HG02763 (cell line): ENCODE measurements around the gene C8A.

Source experiments
- ATAC-seq: cut with Tn5 transposase; IDR thresholded peaks from one replicate; pipeline ENCODE4 v1.9.1; 2021; ENCODE audit warnings: mild to moderate bottlenecking, moderate library complexity; ENCODE audit not compliant: unreplicated experiment

C8A gene

DNA sequence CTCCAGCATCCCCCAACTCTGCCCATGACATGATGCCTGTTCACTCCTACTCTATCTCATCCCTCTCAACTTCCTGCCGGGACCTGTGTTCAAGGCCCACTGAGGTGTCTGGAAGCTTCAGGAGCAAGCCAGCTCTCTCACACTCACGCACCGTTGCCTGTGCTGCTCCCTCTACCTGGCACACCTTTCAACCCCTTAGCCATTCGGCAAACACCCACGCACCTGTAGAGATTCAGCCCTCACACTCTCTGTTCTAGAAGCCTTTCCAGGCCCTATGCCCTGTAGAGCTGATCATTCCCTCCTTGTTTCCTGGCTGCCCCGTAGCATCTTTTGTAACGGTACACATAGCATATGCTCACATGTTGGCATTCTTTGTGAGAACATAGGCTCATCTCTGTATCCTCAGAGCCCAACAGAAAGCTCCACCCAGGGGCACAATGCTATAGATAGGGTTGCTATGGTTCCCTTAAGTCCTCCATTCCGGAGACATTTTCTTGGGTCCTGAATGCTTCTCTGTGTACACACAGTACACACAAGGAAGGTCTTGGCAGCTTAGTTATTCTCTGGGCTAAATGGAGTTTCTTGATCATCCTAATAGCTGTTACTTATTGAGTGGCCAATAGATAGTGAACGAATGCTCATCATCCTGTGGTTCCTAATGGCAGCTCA is 109.9 kb downstream of the C8A start:
- ATAC-seq: no peak

DNA sequence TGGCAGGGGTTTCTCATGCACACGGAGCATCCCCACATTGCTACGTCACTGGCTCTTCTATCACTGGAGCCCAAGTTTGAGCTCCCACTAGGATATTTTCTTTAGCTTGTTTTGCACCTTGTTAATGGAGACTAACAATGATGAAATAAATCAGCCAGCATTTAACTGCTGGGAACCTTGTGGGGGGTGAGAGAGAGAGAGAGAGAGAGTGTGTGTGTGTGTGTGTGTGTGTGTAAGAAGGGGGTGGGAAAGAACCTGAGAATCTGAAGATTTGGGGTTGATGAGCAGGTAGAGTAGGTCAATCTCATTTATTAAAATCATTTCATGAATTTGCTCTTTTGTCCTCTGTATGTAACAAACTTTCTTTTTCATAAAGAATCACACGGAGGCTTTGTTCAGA is 110.6 kb downstream of the C8A start:
- ATAC-seq: no peak

DNA sequence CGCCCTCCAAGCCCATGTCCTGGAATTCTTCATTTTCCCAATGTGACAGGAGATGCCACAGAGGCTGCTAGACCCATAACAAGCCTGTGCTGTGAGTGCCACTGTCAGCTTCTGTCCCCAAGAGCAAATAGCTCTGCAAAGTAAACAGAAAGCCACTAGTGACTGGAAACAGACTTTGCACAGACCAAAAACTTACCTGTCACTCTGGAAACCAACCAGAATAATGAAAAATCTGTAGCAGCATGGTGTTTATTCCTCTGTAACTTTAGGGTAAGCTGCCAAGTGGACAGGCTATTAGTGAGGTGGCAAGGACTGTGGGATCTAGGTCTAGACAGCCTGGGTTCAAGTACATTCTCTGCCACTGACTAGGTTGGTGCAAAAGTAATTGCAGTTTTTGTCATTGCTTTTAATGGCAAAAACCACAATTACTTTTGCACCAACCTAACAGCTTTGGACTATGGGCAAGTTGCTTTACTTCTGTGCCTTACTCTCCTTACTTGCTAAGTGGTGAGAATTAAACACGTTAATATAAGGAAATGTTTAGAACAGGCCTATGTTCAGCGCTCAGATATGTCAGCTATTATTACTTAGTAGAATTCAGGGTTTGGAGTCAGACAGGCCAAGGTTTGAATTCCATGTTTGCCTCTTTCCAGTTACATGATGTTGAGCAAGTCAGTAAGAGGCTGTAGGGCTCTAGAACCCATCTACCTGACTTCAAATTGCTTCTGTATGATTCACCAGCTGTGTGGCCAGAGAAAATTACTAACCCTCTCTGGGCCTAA is 111.5 kb downstream of the C8A start, which contains the start of gene C8B:
Gene C8B (minus strand): TSS at position 100 of the 782 bp plus-strand sequence. CDS start 67 bp downstream, at position 33.
- ATAC-seq: no peak

DNA sequence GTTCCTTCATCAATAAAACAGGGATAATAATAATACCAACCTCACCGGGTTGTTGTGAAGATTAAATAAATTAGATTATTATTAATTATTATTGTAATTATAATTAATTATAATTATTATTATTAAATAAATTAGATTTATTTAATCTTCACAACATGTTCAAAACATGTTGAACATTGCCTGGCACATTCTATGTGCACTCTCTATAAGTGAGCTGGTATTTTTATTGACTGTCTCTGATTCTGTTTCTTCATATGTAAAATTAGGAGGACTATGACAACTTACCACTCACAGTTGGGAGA is 112.1 kb downstream of the C8A start:
- no peak for ATAC-seq

DNA sequence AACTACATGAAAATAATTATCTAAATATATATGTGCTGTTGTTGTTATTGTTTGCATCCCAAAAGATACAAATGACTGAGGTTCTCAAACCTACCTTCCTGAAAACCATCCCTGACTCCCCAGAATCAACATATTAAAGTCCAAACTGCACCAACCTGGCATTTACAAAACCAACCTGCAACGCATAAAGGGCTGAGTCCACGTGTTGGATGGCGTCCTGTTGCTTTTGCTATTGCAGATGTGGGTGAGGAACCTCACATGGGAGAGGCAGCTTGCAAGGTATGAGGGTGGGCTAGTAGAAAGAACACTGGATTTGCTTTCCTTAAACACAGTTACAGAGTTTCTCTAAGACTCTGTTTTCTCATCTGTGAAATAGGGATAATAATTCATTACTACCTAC is 112.8 kb downstream of the C8A start:
- no peak for ATAC-seq
